Stimulated activated CD4-positive, alpha-beta T cell treated with anti-CD3 and anti-CD28 coated beads, Interleukin-1b, Interleukin-23, amount 100 ng/mL, for 1 hour (primary cell): Measurements from ENCODE around the gene PCCA.
"Not testable (repeated sequence)": the region's sequence is repeated elsewhere in the genome, so short reads cannot be mapped to it uniquely, and the experiment has no call there.

Experiments
- DNase-seq, 2 donors: peaks; one replicate each; pipeline ENCODE4 v3.0.0-alpha.2; 2020; ENCODE audit warnings: low read depth in 2 of 2

PCCA gene

GRCh38 chr13:100197116-100197515 is 108.2 kb downstream of the PCCA start:
- no peak for DNase-seq

- DNase-seq: no peak
Measured at GRCh38 chr13:100197591-100198365, 108.9 kb downstream of the PCCA start.

- no peak for DNase-seq
Measured at GRCh38 chr13:100203696-100204367, 114.9 kb downstream of the PCCA start.

- no peak for DNase-seq
Measured at GRCh38 chr13:100208002-100208401, 119.1 kb downstream of the PCCA start.

GRCh38 chr13:100208626-100209025 is 119.7 kb downstream of the PCCA start:
- DNase-seq: no peak

GRCh38 chr13:100209857-100210825 is 121.2 kb downstream of the PCCA start:
- no peak for DNase-seq

- no peak for DNase-seq
Measured at GRCh38 chr13:100211016-100211710, 122.3 kb downstream of the PCCA start.

GRCh38 chr13:100212904-100213553 is 124.1 kb downstream of the PCCA start:
- DNase-seq: no peak

GRCh38 chr13:100213576-100213975 is 124.7 kb downstream of the PCCA start:
- no peak for DNase-seq

GRCh38 chr13:100214886-100215285 is 126.0 kb downstream of the PCCA start:
- DNase-seq: no peak

GRCh38 chr13:100221166-100221565 is 132.3 kb downstream of the PCCA start:
- no peak for DNase-seq

- DNase-seq: not testable (repeated sequence)
Measured at GRCh38 chr13:100223966-100224530, 135.2 kb downstream of the PCCA start.

GRCh38 chr13:100229603-100230002 is 140.7 kb downstream of the PCCA start:
- DNase-seq: no peak

GRCh38 chr13:100230769-100231149 is 141.9 kb downstream of the PCCA start:
- no peak for DNase-seq

- DNase-seq: no peak
Measured at GRCh38 chr13:100231176-100231575, 142.3 kb downstream of the PCCA start.

GRCh38 chr13:100234006-100234405 is 145.1 kb downstream of the PCCA start:
- no peak for DNase-seq

- no peak for DNase-seq
Measured at GRCh38 chr13:100234524-100235136, 145.7 kb downstream of the PCCA start.

- no peak for DNase-seq
Measured at GRCh38 chr13:100235311-100235901, 146.5 kb downstream of the PCCA start.

- no peak for DNase-seq
Measured at GRCh38 chr13:100240109-100240779, 151.4 kb downstream of the PCCA start.
